Stimulated activated CD4-positive, alpha-beta T cell treated with anti-CD3 and anti-CD28 coated beads, Interleukin-15, amount 100 ng/mL, for 48 hours (primary cell): ENCODE measurements around the gene ZIC2.
"Not testable (repeated sequence)": the region's sequence is repeated elsewhere in the genome, so short reads cannot be mapped to it uniquely, and the experiment has no call there.

ENCODE experiments used
- DNase-seq, 2 donors: peaks; one replicate each; pipeline ENCODE4 v3.0.0-alpha.2; 2020; ENCODE audit warnings: low read depth in 2 of 2

The ZIC2 gene

GRCh38 chr13:99981735-99982035, at the start of gene ZIC2:
ZIC2 (plus strand) TSS chr13:99981784; CDS start chr13:99982065, 281 bp downstream.
- no peak for DNase-seq

GRCh38 chr13:99932912-99933311, 48.7 kb upstream of the ZIC2 start:
- DNase-seq, result no peak

- DNase-seq, result no peak
Observed at GRCh38 chr13:99935772-99936171, 45.8 kb upstream of the ZIC2 start.

- DNase-seq, result no peak
Observed at GRCh38 chr13:99938635-99939034, 42.9 kb upstream of the ZIC2 start.

GRCh38 chr13:99941086-99941485, 40.5 kb upstream of the ZIC2 start:
- no peak for DNase-seq

GRCh38 chr13:99941911-99942310, 39.7 kb upstream of the ZIC2 start:
- no peak for DNase-seq

- no peak for DNase-seq
Observed at GRCh38 chr13:99944102-99944501, 37.5 kb upstream of the ZIC2 start.

GRCh38 chr13:99944606-99945005, 37.0 kb upstream of the ZIC2 start:
- DNase-seq, result no peak

- not testable (repeated sequence) for DNase-seq
Observed at GRCh38 chr13:99945515-99945914, 36.1 kb upstream of the ZIC2 start.

- DNase-seq, result no peak
Observed at GRCh38 chr13:99947666-99948065, 33.9 kb upstream of the ZIC2 start.

- DNase-seq, result no peak
Observed at GRCh38 chr13:99948411-99948810, 33.2 kb upstream of the ZIC2 start.

- DNase-seq, result no peak
Observed at GRCh38 chr13:99948907-99949678, 32.5 kb upstream of the ZIC2 start.

- no peak for DNase-seq
Observed at GRCh38 chr13:99949679-99950413, 31.7 kb upstream of the ZIC2 start.

- DNase-seq, result not testable (repeated sequence)
Observed at GRCh38 chr13:99951666-99952065, 29.9 kb upstream of the ZIC2 start.

- DNase-seq, result no peak
Observed at GRCh38 chr13:99953138-99953755, 28.3 kb upstream of the ZIC2 start.

GRCh38 chr13:99955107-99955746, 26.4 kb upstream of the ZIC2 start:
- DNase-seq, result no peak

GRCh38 chr13:99955747-99956472, 25.7 kb upstream of the ZIC2 start:
- no peak for DNase-seq

GRCh38 chr13:99956473-99957349, 24.9 kb upstream of the ZIC2 start:
- DNase-seq, result no peak

- no peak for DNase-seq
Observed at GRCh38 chr13:99958406-99959126, 23.0 kb upstream of the ZIC2 start.

- no peak for DNase-seq
Observed at GRCh38 chr13:99959127-99959539, 22.5 kb upstream of the ZIC2 start.
